HG03108 (cell line): ENCODE data around the gene SNAPC4.

Source experiments
- ATAC-seq: cut with Tn5 transposase; IDR thresholded peaks from one replicate; pipeline ENCODE4 v1.9.1; 2021; ENCODE audit warnings: moderate library complexity; ENCODE audit not compliant: unreplicated experiment

Gene SNAPC4

GRCh38 chr9:136392538-136393449, 7.2 kb downstream of the SNAPC4 start:
- ATAC-seq, result no peak

GRCh38 chr9:136391737-136392537, 8.0 kb downstream of the SNAPC4 start:
- ATAC-seq, result no peak

GRCh38 chr9:136389396-136389795, 10.6 kb downstream of the SNAPC4 start:
- no peak for ATAC-seq

- no peak for ATAC-seq
Observed at GRCh38 chr9:136387217-136387616, 12.8 kb downstream of the SNAPC4 start.

- ATAC-seq, result no peak
Observed at GRCh38 chr9:136386018-136386417, 14.0 kb downstream of the SNAPC4 start.

- no peak for ATAC-seq
Observed at GRCh38 chr9:136385015-136385414, 15.0 kb downstream of the SNAPC4 start.

- ATAC-seq, result no peak
Observed at GRCh38 chr9:136383436-136383835, 16.5 kb downstream of the SNAPC4 start.

- ATAC-seq, result no peak
Observed at GRCh38 chr9:136381966-136382513, 17.9 kb downstream of the SNAPC4 start.

- ATAC-seq, result no peak
Observed at GRCh38 chr9:136381311-136381710, 18.7 kb downstream of the SNAPC4 start.

- ATAC-seq, result no peak
Observed at GRCh38 chr9:136380381-136380780, 19.6 kb downstream of the SNAPC4 start.

- ATAC-seq, result no peak
Observed at GRCh38 chr9:136379891-136380290, 20.1 kb downstream of the SNAPC4 start.

GRCh38 chr9:136379401-136379800, 20.6 kb downstream of the SNAPC4 start:
- ATAC-seq, result no peak

GRCh38 chr9:136379003-136379287, 21.0 kb downstream of the SNAPC4 start:
- no peak for ATAC-seq

- no peak for ATAC-seq
Observed at GRCh38 chr9:136378170-136379002, 21.6 kb downstream of the SNAPC4 start.

- ATAC-seq, result no peak
Observed at GRCh38 chr9:136377341-136378169, 22.4 kb downstream of the SNAPC4 start.

GRCh38 chr9:136376457-136376856, 23.5 kb downstream of the SNAPC4 start:
- no peak for ATAC-seq

GRCh38 chr9:136375096-136375495, 24.9 kb downstream of the SNAPC4 start:
- no peak for ATAC-seq

GRCh38 chr9:136374183-136374575, 25.8 kb downstream of the SNAPC4 start:
- ATAC-seq, result no peak

GRCh38 chr9:136373300-136374182, 26.4 kb downstream of the SNAPC4 start, which contains the start of gene CARD9:
TSS of gene CARD9 (minus strand) at chr9:136373669. CDS start at chr9:136372078, 1,591 bp downstream.
- no peak for ATAC-seq
